Endodermal cell (in vitro differentiated cells): ENCODE results near the gene ZBTB39. TPM values are rescaled to one million over a fixed set of nuclear protein-coding genes. Genes with fewer than 3 reads are reported as not detected.

Experiments
- DNase-seq: peaks from one replicate; pipeline ENCODE4 v3.0.0-alpha.2; 2017
- H3K27ac ChIP-seq: 2 replicates; pipeline ENCODE4 v1.5.1; 2013; ENCODE audit warnings: mild to moderate bottlenecking, low read depth, low read length, moderate library complexity
- H3K27me3 ChIP-seq: 2 replicates; pipeline ENCODE4 v1.6.1; 2013; ENCODE audit warnings: mild to moderate bottlenecking, low read length, moderate library complexity; ENCODE audit not compliant: insufficient read depth, control insufficient read depth, poor library complexity, severe bottlenecking
- H3K36me3 ChIP-seq: 2 replicates; pipeline ENCODE4 v1.7.0; 2013; ENCODE audit warnings: mild to moderate bottlenecking, low read length, moderate library complexity; ENCODE audit not compliant: control insufficient read depth, insufficient read depth
- H3K4me1 ChIP-seq: one replicate; pipeline ENCODE4 v1.7.0; 2013; ENCODE audit warnings: low read length; ENCODE audit not compliant: control insufficient read depth, insufficient read depth
- H3K4me3 ChIP-seq: 2 replicates; pipeline ENCODE4 v1.5.1; 2013; ENCODE audit warnings: mild to moderate bottlenecking, low read length, moderate library complexity
- H3K9ac ChIP-seq: 2 replicates; pipeline ENCODE4 v1.6.1; 2013; ENCODE audit warnings: mild to moderate bottlenecking, low read length, moderate library complexity; ENCODE audit not compliant: poor library complexity, severe bottlenecking; ENCODE audit errors: extremely low read depth
- H3K9me3 ChIP-seq: 2 replicates; pipeline ENCODE4 v1.6.1; 2013; ENCODE audit warnings: mild to moderate bottlenecking, low read length, moderate library complexity; ENCODE audit not compliant: control insufficient read depth
- H3K27ac Mint-ChIP-seq: 2 replicates; pipeline ENCODE4 v1.8.0; 2020; ENCODE audit warnings: mixed read lengths
- H3K27me3 Mint-ChIP-seq: 2 replicates; pipeline ENCODE4 v1.8.0; 2021; ENCODE audit warnings: mild to moderate bottlenecking, mixed read lengths; ENCODE audit not compliant: insufficient read depth
- H3K36me3 Mint-ChIP-seq: 2 replicates; pipeline ENCODE4 v1.8.0; 2020; ENCODE audit warnings: low read depth, mixed read lengths
- H3K4me1 Mint-ChIP-seq: 2 replicates; pipeline ENCODE4 v1.8.0; 2020; ENCODE audit warnings: mixed read lengths
- H3K4me3 Mint-ChIP-seq: 2 replicates; pipeline ENCODE4 v1.8.0; 2020; ENCODE audit warnings: mild to moderate bottlenecking, moderate library complexity, mixed read lengths
- H3K9me3 Mint-ChIP-seq: 2 replicates; pipeline ENCODE4 v1.8.0; 2020; ENCODE audit warnings: mild to moderate bottlenecking, mixed read lengths
- WGBS, 2 experiments: methylation state at CpG; one replicate each; pipeline versions ENCODE4 v1.1.5 to v1.1.7; 2013; ENCODE audit warnings: missing lambda C conversion rate in 2 of 2, mixed read lengths in 1 of 2; ENCODE audit not compliant: insufficient coverage in 1 of 2, insufficient read length in 1 of 2; 5-methylcytosine and 5-hydroxymethylcytosine counted together
- total RNA-seq, 2 donors: library from RNA; stranded (reverse); fragmentation: NEBNext Ultra II Directional in 1 of 2; extraction: Animal tissue kit (Norgen Biotek cat#: 25700) in 1 of 2; gene quantifications; 2 replicates in 1 of 2; 3 replicates in 1 of 2; pipeline ENCODE4 v1.2.1, GENCODE V29; 2021
- TF ChIP-seq, protein P1 (sequence below): fragments of 200-600 bp; sonication (generic); conservative IDR thresholded peaks from 2 replicates; pipeline ENCODE4 v1.5.0; 2021; ENCODE audit warnings: antibody characterized with exemption, mild to moderate bottlenecking

ZBTB39 gene
- total RNA-seq, 2 donors from 2014 or later, result 22.1 to 25.7 TPM

DNA sequence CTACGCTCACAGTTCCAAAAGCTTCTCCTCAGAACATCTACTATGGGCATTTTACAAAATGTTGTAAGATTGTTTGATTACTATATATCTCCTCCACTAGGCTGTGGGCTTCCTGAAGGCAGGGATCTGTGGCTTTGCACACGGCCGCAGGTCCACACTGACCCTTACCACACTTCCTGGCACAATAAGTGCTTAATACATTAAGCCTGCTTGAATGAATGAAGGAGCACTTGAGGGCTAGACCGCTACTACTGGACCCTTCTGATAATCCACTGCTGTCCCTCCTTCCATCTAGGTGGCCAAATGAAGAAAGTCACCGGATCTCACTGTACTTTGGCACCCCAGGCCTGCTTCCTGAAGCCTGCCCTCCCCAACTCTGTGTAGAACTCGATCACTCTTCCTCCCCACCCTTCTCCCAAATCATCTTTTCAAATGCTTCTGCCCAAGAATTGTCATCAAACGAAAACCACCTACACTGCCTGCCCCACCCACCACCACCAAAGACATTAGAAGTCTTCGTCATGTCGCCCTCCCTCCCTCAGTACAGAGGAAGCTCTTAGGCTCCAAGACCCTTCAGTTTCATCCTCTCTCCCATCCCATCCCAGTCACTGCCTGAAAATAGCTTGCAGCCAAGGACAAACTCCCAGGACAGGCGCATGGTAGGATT lies 596 bp upstream of the ZBTB39 start:
- no peak overlapping the region for H3K9ac ChIP-seq
- H3K4me1 Mint-ChIP-seq, result peaks cover 22% of the 10 kb centered on the region
- no peak overlapping the region for H3K27ac ChIP-seq

DNA sequence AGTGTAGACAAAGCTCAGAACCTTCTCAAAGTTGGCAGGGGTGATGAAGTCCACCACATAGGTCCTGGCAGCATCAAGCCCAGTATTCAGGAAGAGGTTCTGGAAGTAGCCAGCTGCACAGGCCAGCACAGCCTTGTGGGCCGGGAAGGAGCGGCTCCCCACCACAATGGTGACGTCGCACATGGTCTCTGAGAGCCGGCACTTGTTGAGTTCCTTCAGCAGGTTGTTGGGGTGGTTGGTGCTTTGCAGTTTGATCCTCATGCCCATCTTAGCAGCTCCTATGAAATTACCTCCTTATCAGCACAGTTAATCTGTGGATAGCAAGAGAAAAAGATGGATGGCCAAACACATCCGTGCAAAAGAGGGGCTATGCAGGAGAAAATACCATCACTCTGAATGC lies 1.7 kb downstream of the ZBTB39 start:
- DNase-seq, result no peak
- no peaks in the 10 kb centered on the region for H3K9me3 Mint-ChIP-seq
- H3K4me3 ChIP-seq, result peak overlapping the region; percentile 91
- H3K36me3 ChIP-seq, result peaks cover 48% of the 10 kb centered on the region
- no peak overlapping the region for H3K27ac Mint-ChIP-seq
- H3K27me3 ChIP-seq, result no peaks in the 10 kb centered on the region
- H3K4me1 ChIP-seq, result peaks cover 6% of the 10 kb centered on the region
- no peak overlapping the region for H3K9ac ChIP-seq
- no peaks in the 10 kb centered on the region for H3K9me3 ChIP-seq
- WGBS, 2 experiments, result 94 to 100% methylated on average over 1 to 6 of the region's 6 CpGs
- peaks cover 45% of the 10 kb centered on the region for H3K36me3 Mint-ChIP-seq
- no peaks in the 10 kb centered on the region for H3K27me3 Mint-ChIP-seq
- H3K4me1 Mint-ChIP-seq, result peaks cover 27% of the 10 kb centered on the region
- H3K27ac ChIP-seq, result no peak overlapping the region
- TF ChIP-seq, protein P1, sequence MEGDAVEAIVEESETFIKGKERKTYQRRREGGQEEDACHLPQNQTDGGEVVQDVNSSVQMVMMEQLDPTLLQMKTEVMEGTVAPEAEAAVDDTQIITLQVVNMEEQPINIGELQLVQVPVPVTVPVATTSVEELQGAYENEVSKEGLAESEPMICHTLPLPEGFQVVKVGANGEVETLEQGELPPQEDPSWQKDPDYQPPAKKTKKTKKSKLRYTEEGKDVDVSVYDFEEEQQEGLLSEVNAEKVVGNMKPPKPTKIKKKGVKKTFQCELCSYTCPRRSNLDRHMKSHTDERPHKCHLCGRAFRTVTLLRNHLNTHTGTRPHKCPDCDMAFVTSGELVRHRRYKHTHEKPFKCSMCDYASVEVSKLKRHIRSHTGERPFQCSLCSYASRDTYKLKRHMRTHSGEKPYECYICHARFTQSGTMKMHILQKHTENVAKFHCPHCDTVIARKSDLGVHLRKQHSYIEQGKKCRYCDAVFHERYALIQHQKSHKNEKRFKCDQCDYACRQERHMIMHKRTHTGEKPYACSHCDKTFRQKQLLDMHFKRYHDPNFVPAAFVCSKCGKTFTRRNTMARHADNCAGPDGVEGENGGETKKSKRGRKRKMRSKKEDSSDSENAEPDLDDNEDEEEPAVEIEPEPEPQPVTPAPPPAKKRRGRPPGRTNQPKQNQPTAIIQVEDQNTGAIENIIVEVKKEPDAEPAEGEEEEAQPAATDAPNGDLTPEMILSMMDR, result no peak
- H3K4me3 Mint-ChIP-seq, result peak overlapping the region; percentile 79

More for the DNA sequence above, 596 bp upstream of the ZBTB39 start:
- H3K9me3 ChIP-seq, result no peaks in the 10 kb centered on the region
- no peak for DNase-seq
- 82 to 84% methylated on average over 3 to 9 of the region's 10 CpGs for WGBS, 2 experiments
- Mint-ChIP-seq H3K27ac (no peak overlapping the region), H3K4me3 (peak overlapping the region; percentile 79), H3K9me3 (no peaks in the 10 kb centered on the region), H3K27me3 (no peaks in the 10 kb centered on the region), H3K36me3 (peaks cover 24% of the 10 kb centered on the region)
- no peaks in the 10 kb centered on the region for H3K27me3 ChIP-seq
- H3K36me3 ChIP-seq, result peaks cover 28% of the 10 kb centered on the region
- peaks cover 4% of the 10 kb centered on the region for H3K4me1 ChIP-seq
- TF ChIP-seq, protein P1, result no peak
- H3K4me3 ChIP-seq, result no peak overlapping the region

DNA sequence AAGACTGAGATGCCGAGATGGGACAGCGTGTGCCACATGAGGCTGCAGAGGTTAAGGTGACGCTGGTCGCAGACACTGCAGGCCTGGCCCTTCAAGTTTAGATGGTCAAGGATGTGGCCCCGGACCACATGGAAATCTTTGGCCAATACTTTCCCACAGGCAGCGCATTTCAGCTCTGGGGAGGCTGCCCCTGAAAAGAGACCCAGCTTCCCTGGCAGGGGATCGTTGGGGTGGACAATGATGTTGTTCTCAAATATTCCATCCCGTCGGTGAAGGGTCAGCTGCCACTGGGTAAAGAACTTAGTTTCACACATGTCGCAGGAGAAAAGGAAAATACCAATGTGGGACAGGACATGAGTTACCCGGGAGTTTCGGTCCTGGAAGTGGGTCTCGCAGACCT lies 3.0 kb downstream of the ZBTB39 start:
- H3K27me3 ChIP-seq, result no peaks in the 10 kb centered on the region
- TF ChIP-seq, protein P1, result no peak
- Mint-ChIP-seq H3K4me1 (peaks cover 21% of the 10 kb centered on the region), H3K27ac (no peak overlapping the region), H3K36me3 (peaks cover 48% of the 10 kb centered on the region), H3K9me3 (no peaks in the 10 kb centered on the region), H3K4me3 (no peak overlapping the region), H3K27me3 (no peaks in the 10 kb centered on the region)
- H3K9me3 ChIP-seq, result no peaks in the 10 kb centered on the region
- peaks cover 51% of the 10 kb centered on the region for H3K36me3 ChIP-seq
- WGBS, 2 experiments, result 95 to 96% methylated on average over 10 to 13 of the region's 13 CpGs
- no peak overlapping the region for H3K9ac ChIP-seq
- H3K4me3 ChIP-seq, result no peak overlapping the region
- DNase-seq, result no peak
- H3K4me1 ChIP-seq, result peaks cover 6% of the 10 kb centered on the region
- H3K27ac ChIP-seq, result no peak overlapping the region
